Putamen (tissue), 1 donor: ENCODE measurements around the gene PTPRG.

Experiments used
- DNase-seq: peaks from one replicate; pipeline ENCODE4 v3.0.0-alpha.2; 2016; ENCODE audit warnings: low spot score

PTPRG gene

GRCh38 chr3:61894988-61895935 is 333.9 kb downstream of the PTPRG start:
- DNase-seq: peak; percentile 38

DNA sequence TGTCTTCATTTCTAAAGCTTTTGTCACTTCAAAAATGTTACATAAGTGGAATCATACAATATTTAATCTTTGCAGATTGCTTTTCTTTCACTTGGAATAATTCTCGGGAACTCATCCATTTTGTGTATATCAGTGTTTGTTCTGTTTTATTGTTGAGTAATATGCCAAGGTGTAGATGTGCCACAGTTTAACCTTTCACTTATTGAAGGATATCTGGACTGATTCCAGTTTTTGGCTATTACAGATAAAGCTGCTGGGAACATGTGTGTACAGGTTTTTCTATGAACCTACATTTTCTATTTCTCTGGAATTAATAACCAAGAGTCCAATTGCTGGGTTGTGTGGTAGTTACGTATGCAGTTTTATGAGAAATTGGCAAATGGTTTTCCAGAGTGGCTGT is 334.9 kb downstream of the PTPRG start:
- no peak for DNase-seq

GRCh38 chr3:61897848-61898247 is 336.5 kb downstream of the PTPRG start:
- no peak for DNase-seq

DNA sequence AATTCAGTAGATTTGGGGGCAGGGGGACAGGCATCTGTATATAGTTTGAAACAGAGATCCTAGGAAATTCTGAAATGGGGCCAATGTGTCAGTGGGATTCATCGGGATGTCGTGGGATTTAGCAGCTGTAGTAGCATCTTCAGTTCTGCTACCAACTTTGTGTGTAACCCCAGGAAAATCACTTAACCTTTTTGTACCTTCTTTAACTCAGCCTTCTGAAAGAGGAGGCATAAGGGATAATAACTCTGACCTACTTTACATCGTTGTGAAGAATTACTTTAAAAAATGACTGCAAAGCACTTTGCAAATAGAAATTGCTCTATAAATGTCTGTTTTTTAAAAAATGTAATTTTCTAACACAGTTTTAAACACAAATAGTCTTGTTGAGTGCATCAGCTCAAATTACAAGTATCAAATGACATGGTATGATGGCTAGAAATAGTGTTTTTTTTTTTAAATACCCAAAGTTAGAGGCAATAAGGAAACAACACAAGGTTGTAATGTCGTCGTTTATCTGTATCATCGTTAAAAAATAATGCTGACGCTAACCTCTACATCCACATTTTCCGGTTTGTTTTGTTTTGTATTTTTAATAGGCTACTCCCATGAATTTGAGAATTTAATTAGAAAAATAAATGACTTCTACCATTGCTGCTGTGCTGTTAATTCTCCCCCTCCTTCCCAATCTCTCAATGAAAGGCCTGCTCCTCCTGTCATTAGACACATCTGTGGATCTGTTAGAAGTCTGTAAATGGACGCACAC is 338.5 kb downstream of the PTPRG start:
- DNase-seq: no peak

- DNase-seq: no peak
These were observed 340.1 kb downstream of the PTPRG start for GRCh38 chr3:61901496-61901895.

- DNase-seq: no peak
These were observed 340.6 kb downstream of the PTPRG start for GRCh38 chr3:61901986-61902385.

DNA sequence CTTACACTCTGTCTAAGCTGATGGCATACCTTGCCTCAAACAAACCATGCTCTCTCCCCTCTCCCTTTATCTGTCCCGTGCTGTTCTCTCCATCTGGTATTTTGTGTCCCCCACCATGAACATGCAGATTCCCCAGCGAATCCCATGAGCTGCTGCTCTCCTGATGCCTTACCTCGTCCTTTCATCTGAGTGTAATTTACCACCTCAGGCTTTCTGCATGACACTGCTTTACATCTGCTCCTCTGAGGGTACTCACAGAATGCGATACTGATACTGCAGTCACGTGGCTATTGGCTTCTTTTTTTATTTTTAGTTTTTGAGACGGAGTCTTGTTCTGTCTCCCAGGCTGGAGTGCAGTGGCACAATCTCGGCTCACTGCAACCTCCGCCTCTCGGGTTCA is 341.7 kb downstream of the PTPRG start:
- no peak for DNase-seq

DNA sequence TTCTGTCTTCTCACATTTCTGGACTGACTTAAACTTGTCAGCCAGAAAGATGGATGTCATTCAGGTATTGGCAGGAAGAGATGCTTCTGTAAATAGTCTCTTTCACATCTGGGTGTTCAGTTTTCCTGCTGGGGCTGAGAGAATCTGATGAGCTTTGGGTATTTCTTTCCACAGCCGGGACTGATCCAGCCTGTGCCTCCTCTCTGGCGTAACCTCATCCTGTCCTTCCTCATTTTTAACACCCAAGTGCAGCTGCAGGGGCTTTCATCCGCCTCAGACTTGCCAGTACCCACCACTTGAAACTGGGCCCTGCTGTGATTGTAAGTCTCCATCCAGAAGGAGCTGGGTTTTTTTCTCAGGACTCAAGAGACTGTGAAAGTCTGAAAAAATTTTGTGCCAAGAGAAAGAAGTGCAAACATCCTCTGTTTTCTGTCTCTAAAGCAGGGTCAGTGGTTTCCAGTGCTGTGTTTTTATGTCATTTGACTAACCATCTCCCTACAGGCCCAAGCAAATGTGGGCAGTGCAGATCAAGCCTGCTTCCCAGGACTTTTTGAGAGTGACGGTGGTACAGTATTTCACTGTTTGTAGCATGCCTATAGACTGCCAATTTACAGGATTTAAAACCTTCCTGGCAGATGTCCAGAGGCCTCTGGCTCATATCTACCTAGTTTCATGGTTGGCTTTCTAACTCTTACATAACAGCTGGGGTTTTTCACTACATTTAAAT is 342.7 kb downstream of the PTPRG start:
- DNase-seq: no peak

GRCh38 chr3:61907210-61907795 is 345.9 kb downstream of the PTPRG start:
- no peak for DNase-seq

GRCh38 chr3:61908382-61908781 is 347.0 kb downstream of the PTPRG start:
- no peak for DNase-seq

DNA sequence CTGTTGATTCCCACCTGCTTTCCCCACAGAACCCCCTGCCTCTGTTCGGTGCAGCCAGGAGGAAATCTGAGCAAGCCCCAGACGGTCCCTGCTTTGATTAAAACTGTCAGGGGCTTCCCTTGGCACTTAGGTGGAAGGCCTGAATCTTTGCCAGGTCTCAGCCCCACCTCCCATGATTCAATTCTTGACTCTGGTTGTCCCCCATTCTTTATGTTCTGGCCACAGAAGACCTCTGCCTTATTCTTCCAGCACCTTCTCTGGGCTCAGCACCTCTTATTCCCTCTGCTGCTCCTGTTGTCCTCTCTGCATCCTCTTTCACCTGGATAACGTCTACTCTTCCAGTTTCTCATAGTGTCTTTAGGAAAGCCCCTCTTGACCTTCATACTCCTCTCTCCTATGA is 349.4 kb downstream of the PTPRG start:
- no peak for DNase-seq

GRCh38 chr3:61912158-61912557 is 350.8 kb downstream of the PTPRG start:
- DNase-seq: no peak

- DNase-seq: no peak
These were observed 352.3 kb downstream of the PTPRG start for GRCh38 chr3:61913701-61914100.

DNA sequence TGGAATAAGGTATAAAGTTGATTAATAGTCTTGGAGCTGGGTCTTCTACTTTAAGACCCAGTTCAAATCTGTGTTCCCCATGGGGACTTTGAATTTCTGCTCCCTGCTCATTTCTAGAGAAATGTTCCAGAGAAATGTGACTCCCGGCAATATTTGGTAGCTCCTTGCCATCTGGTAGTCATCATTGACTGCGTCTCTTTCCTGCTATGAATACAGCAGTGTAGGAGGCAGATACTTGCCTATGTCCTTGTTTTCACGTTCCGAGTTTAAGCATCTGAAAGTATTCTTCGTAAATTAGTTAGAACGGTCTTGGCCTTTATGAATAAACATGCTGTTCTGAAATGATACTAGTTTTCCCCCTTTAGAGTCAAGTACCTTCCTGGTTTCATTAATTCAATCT is 352.9 kb downstream of the PTPRG start:
- no peak for DNase-seq

DNA sequence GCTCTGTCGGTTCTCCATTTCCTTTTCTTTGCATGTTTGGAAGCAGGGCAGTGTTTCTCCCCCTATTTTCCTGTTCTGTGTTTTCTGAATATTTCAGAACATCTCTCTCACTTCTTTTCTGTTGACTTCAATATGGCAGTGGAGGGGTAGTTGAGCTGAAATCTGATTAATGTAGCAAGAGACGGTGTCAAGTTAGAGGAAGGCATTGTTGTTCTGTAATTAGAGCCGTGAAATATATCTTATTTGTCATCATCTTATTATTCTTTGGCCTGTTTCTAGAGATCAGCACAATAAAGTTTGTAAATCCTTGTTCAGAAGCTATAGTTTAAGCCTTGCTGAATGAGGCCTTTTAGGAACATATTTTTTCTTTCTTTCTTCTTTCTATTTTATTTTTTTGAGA is 353.9 kb downstream of the PTPRG start:
- DNase-seq: no peak

DNA sequence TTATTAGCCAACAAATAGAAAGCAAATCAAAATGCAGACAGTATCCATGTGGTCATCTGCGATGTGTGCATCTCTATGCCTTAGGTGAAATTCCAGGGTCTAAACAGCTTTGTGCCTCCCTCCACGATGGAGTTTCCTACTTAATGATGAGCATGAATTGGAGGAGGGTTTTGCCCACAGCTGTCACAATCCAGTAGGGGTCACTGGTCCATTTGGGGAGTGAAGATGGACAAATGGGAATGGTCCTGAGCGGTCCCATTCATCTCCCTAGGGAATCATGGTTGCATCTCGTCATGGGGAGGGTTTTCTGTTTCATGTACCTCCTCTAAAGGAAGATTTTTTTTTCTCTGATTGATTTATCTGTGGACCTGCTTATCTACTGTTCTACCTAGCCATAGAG is 358.0 kb downstream of the PTPRG start:
- DNase-seq: no peak

DNA sequence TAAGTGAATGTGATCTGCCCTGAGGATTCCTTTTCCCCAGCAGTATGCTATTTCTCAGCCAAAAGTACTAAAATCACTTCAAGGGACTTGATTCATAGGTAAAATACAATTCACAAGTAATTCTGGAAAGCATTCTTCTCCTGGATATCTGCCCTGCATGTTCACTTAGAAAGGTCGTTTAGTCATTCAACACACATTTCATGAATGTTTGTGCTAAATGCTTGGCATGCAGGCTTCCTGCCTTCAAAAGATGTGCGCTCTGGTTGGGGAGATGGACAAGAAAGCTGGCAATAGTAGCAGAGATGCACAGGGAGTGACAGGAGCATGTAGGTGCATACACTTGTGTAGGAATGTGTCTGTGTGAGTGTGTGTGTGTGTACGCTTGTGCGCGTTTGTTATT is 360.7 kb downstream of the PTPRG start:
- no peak for DNase-seq

DNA sequence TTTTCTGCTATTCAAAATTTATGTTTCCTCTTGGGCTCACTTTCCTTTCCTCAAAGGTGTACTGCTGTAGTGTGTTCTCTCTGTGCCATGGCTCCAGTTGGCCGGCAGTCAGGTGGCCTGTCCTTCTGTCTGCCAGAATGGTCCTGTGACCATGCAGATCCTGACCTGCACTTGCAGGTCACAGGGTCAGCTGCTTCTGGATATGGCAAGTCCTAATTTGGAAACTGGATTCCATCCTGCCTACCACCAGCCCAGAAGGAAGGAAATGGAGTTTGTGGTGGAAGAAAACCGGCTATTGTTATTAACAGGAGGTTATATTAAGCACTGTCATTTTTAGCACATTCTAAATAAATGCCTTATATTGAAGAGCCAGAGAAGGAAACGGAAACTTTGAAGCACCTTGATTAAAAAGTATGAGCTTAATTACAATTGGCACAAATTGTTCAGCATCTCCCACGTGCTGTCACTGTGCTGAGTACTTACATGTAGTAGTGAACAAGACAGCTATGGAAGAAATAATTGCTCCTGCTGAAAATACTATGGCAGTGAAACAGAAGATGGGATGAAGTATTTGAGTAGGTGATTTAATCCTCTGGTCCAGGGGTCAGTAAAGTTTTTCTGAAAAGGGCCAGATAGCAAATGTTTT is 362.8 kb downstream of the PTPRG start:
- peak; percentile 74 for DNase-seq

DNA sequence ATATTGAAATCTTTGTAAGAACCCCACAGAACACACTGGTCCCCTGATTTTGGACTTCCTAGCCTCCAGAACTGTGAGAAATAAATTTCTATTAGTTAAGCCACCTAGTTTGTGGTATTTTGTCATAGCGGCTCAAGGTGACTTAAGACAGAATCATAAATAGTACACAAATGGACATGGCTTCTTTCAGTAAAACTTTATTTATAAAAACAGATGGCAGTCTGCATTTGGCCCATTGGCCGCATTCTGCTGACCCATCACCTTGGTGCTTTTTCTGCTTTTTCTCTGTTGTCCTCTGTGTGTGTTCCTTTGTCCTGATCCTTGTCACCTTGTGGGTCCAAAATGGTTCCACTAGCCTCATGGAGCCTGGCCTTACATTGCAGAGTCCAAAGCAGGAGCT is 363.6 kb downstream of the PTPRG start:
- no peak for DNase-seq

DNA sequence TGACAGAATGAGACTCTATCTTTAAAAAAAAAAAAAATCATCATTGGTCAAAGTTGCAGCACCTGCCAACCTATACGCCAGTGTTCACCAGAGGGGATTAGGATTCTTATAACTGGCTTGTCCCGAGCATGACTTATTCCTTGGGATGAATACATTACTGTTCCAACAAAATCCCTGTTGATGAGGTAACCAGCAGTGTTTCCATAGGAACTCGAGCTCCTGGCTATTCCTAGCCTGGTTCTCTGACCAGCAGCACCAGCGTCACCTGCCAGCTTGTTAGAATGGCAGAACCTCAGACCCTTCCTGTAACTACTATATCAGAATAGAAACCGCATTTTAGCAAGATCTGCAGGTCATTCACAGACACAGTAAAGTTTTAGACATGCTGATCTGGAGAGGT is 364.4 kb downstream of the PTPRG start:
- no peak for DNase-seq

DNA sequence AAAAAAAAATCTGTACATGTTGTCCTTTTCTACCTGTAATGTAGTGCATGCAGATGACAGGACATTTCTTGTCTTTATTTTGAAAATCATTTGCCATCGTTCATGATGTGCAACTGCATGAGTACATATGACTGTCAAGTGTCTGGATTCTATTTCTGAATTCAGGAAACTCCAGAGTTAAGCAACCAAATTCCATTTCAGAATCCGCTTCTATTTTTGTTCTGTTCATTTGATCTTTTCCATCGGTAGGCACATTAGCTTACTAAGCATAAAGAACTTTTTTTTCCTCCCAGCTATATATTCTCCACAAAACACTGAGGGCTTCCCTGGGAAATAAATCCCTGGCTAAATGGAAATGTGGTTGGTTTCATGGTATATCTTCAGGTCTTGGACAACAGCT is 365.6 kb downstream of the PTPRG start:
- DNase-seq: peak; percentile 57

GRCh38 chr3:61927332-61927731 is 366.0 kb downstream of the PTPRG start:
- DNase-seq: peak; percentile 47
